Measurements from ENCODE around the gene WDR81. TPM values are rescaled to one million over a fixed set of nuclear protein-coding genes. Genes with fewer than 3 reads are reported as not detected.
"Not testable (repeated sequence)": the region's sequence is repeated elsewhere in the genome, so short reads cannot be mapped to it uniquely, and the experiment has no call there.

WDR81 gene
- polyA plus RNA-seq, 2 donors = 8.5 to 10.7 TPM

DNA sequence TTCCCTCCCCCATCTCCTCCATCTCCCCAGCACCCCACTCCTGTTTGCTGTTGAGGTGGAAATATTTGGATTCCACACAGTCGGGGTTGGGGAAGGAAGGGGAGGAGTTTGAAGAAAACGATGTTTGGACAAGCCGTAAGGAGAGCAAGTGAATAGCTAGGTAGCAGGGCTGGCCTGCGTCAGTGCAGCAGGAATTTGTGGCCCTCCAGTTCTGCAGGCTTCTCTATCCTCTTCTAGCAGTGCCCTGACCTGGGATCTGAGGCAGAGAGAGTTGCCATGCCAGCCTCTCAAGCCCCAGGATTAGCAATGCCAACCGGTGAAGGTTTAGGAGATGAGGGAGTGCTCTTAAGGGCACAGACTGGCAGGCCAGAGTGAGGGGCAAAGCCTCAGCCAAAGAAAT is 26.8 kb upstream of the WDR81 start:
- WGBS, 2 donors = 46 to 51% methylated on average over 5 of the region's 5 CpGs
- H3K27ac ChIP-seq (ENCODE audit: low read depth in 2 of 2, low read length in 1 of 2) = no peak overlapping the region
- H3K4me3 ChIP-seq (ENCODE audit: low read depth in 1 of 2, low read length in 2 of 2) = no peak overlapping the region

DNA sequence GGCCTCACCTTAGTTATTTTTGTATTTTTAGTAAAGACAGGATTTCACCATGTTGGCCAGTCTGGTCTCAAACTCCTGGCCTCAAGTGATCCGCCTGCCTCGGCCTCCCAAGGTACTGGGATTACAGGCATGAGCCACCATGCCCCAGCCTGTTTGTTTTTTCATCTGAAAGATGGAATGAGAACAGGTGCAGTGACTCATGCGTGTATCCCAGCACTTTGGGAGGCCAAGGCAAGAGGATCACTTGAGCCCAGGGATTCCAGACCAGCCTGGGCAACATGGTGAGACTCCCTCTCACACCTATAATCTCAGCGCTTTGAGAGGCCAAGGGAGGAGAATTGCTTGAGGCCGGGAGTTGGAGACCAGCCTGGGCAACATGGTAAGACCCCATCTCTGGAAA is 24.6 kb upstream of the WDR81 start:
- H3K36me3 ChIP-seq (ENCODE audit: control insufficient read depth in 2 of 2, insufficient read depth in 2 of 2, low read length in 1 of 2); H3K27ac ChIP-seq (ENCODE audit: low read depth in 2 of 2, low read length in 1 of 2); H3K9me3 ChIP-seq (ENCODE audit: control insufficient read depth in 2 of 2, insufficient read depth in 1 of 2, low read depth in 1 of 2, low read length in 1 of 2); H3K27me3 ChIP-seq (ENCODE audit: control insufficient read depth in 1 of 2, insufficient read depth in 2 of 2, low read length in 2 of 2); H3K4me1 ChIP-seq (ENCODE audit: control insufficient read depth in 2 of 2, insufficient read depth in 2 of 2, low read length in 1 of 2); H3K4me3 ChIP-seq (ENCODE audit: low read depth in 1 of 2, low read length in 2 of 2): not testable (repeated sequence)
- 82 to 86% methylated on average over 5 of the region's 5 CpGs for WGBS, 2 donors

More for the DNA sequence above, 26.8 kb upstream of the WDR81 start:
- peaks cover 0 to 2% of the 10 kb centered on the region in 2 donors for H3K4me1 ChIP-seq (ENCODE audit: control insufficient read depth in 2 of 2, insufficient read depth in 2 of 2, low read length in 1 of 2)
- H3K36me3 ChIP-seq (ENCODE audit: control insufficient read depth in 2 of 2, insufficient read depth in 2 of 2, low read length in 1 of 2) = no peaks in the 10 kb centered on the region
- H3K27me3 ChIP-seq (ENCODE audit: control insufficient read depth in 1 of 2, insufficient read depth in 2 of 2, low read length in 2 of 2) = no peaks in the 10 kb centered on the region
- no peaks in the 10 kb centered on the region for H3K9me3 ChIP-seq (ENCODE audit: control insufficient read depth in 2 of 2, insufficient read depth in 1 of 2, low read depth in 1 of 2, low read length in 1 of 2)

DNA sequence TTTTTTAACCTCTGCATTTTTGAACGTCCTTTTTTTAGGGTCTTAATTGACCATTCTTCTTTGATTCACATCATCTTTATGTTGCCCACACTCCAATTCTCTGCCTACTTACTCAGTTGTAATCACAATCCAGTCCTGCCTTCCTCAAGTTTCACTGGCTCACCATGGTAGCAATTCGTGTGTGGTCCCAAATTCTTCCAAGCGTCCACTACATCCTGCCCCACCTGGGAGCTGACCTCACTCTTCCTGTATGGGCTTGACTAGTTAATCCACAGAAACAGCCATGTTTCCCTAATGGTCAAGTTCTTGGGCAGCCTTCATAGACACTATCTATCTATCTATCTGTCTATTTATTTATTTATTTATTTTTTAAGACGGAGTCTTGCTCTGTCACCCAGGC is 21.4 kb upstream of the WDR81 start:
- Histone ChIP-seq H3K27me3 (ENCODE audit: control insufficient read depth in 1 of 2, insufficient read depth in 2 of 2, low read length in 2 of 2) (no peaks in the 10 kb centered on the region), H3K27ac (ENCODE audit: low read depth in 2 of 2, low read length in 1 of 2) (no peak overlapping the region), H3K36me3 (ENCODE audit: control insufficient read depth in 2 of 2, insufficient read depth in 2 of 2, low read length in 1 of 2) (no peaks in the 10 kb centered on the region), H3K9me3 (ENCODE audit: control insufficient read depth in 2 of 2, insufficient read depth in 1 of 2, low read depth in 1 of 2, low read length in 1 of 2) (no peaks in the 10 kb centered on the region), H3K4me1 (ENCODE audit: control insufficient read depth in 2 of 2, insufficient read depth in 2 of 2, low read length in 1 of 2) (no peaks in the 10 kb centered on the region), H3K4me3 (ENCODE audit: low read depth in 1 of 2, low read length in 2 of 2) (no peak overlapping the region)
- 52 to 57% methylated on average over 4 of the region's 4 CpGs for WGBS, 2 donors

DNA sequence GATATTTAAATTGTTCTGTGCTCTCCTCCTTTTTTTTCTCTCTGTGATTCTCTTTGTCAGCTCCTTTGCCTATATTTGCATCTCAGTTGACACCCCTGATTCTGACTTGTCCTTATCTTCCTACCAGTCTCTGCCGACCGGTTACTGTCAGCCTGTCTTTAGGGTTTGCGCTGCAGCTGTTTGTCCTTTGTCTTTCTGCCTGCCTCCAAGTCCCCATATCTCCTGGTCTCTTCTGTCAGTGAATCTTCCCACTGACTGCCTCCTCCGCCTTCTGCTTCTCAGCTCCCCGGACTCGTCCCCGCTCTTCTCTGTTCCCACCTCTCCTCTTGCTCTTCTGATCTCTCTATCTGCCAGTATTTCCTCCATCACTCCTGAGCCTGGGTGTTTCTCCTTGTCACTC is 19.5 kb upstream of the WDR81 start:
- no peaks in the 10 kb centered on the region for H3K36me3 ChIP-seq (ENCODE audit: control insufficient read depth in 2 of 2, insufficient read depth in 2 of 2, low read length in 1 of 2)
- H3K4me3 ChIP-seq (ENCODE audit: low read depth in 1 of 2, low read length in 2 of 2) = no peak overlapping the region
- H3K27ac ChIP-seq (ENCODE audit: low read depth in 2 of 2, low read length in 1 of 2) = no peak overlapping the region
- H3K27me3 ChIP-seq (ENCODE audit: control insufficient read depth in 1 of 2, insufficient read depth in 2 of 2, low read length in 2 of 2) = no peaks in the 10 kb centered on the region
- H3K4me1 ChIP-seq (ENCODE audit: control insufficient read depth in 2 of 2, insufficient read depth in 2 of 2, low read length in 1 of 2) = peaks cover 0 to 2% of the 10 kb centered on the region in 2 donors
- no peaks in the 10 kb centered on the region for H3K9me3 ChIP-seq (ENCODE audit: control insufficient read depth in 2 of 2, insufficient read depth in 1 of 2, low read depth in 1 of 2, low read length in 1 of 2)
- 85 to 87% methylated on average over 7 of the region's 7 CpGs for WGBS, 2 donors

DNA sequence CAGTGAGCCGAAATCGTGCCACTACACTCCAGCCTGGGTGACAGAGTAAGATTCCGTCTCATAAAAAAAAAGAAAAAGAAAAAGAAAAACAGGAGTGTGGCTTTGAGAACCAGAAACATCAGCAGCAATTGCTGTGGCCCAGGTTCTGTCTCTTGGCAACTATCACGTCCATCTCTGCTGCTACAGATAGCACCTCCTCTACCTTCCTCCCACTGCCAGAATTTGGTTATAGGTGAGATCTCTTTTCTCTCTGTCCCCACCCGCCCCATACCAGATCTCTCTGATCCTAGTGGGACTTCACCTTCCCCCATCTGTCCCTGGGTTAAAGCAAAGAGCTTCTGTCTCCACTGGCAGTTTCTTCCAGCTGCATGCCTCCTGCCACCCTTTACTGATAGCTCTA is 17.4 kb upstream of the WDR81 start:
- H3K36me3 ChIP-seq (ENCODE audit: control insufficient read depth in 2 of 2, insufficient read depth in 2 of 2, low read length in 1 of 2) = peaks cover 0 to under 1% of the 10 kb centered on the region in 2 donors
- 91% methylated on average over 5 of the region's 5 CpGs for WGBS, 2 donors
- H3K9me3 ChIP-seq (ENCODE audit: control insufficient read depth in 2 of 2, insufficient read depth in 1 of 2, low read depth in 1 of 2, low read length in 1 of 2) = no peaks in the 10 kb centered on the region
- peaks cover 0 to 4% of the 10 kb centered on the region in 2 donors for H3K4me1 ChIP-seq (ENCODE audit: control insufficient read depth in 2 of 2, insufficient read depth in 2 of 2, low read length in 1 of 2)
- H3K27me3 ChIP-seq (ENCODE audit: control insufficient read depth in 1 of 2, insufficient read depth in 2 of 2, low read length in 2 of 2) = no peaks in the 10 kb centered on the region
- no peak overlapping the region for H3K4me3 ChIP-seq (ENCODE audit: low read depth in 1 of 2, low read length in 2 of 2)
- H3K27ac ChIP-seq (ENCODE audit: low read depth in 2 of 2, low read length in 1 of 2) = no peak overlapping the region

DNA sequence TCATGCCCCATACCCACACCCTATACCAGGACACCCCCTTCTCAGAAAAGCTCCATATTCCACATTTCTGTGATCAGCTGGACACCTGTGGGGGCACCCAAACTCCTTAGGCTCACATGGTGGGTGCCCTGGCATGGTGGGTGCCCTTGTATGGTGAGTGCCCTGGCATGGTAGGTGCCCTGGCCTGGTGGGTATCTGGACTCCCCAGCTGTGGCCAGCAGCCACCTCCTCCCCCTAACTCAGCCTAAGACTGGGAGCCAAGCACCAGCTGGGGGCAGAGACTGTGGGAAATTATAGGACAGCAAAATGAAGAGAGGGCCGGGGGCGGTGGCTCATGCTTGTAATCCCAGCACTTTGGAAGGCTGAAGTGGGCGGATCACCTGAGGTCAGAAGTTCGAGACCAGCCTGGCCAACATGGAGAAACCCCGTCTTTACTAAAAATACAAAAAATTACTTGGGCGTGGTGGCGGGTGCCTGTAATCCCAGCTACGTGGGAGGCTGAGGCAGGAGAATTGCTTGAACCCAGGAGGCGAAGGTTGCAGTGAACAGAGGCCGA is 15.6 kb upstream of the WDR81 start:
- H3K27ac ChIP-seq (ENCODE audit: low read depth in 2 of 2, low read length in 1 of 2); H3K9me3 ChIP-seq (ENCODE audit: control insufficient read depth in 2 of 2, insufficient read depth in 1 of 2, low read depth in 1 of 2, low read length in 1 of 2); H3K4me1 ChIP-seq (ENCODE audit: control insufficient read depth in 2 of 2, insufficient read depth in 2 of 2, low read length in 1 of 2); H3K4me3 ChIP-seq (ENCODE audit: low read depth in 1 of 2, low read length in 2 of 2); H3K27me3 ChIP-seq (ENCODE audit: control insufficient read depth in 1 of 2, insufficient read depth in 2 of 2, low read length in 2 of 2): not testable (repeated sequence)
- H3K36me3 ChIP-seq (ENCODE audit: control insufficient read depth in 2 of 2, insufficient read depth in 2 of 2, low read length in 1 of 2) = peaks cover 6 to 10% of the 10 kb centered on the region in 2 donors
- WGBS, 2 donors = 86 to 89% methylated on average over 10 of the region's 10 CpGs

DNA sequence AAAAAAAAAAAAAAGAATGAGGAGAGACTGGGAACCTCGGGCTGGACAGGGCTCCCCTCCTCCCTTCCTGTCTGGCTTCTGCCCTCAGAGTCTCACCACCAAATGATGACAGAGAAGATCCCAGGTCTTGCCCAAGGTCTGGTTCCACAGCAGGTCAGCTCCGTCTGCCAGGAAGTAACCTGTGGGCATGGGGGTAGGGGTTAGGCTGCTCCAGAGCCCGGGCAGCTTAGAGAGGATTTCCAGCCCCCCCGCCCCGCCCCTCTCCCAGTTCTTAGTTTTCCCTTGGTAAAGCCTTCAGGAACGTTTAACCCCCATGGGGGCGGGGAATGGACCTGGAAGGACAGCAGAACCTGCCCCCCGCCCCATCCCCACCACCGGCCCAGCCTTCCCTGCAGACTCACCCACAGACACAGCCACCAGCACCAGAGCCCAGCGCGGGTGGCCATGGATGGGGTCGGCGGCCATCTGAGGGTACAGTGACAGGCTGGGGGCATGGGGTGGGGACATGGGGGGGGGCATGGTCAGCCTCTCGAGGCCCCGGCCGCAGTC is 15.0 kb upstream of the WDR81 start:
- H3K27me3 ChIP-seq (ENCODE audit: control insufficient read depth in 1 of 2, insufficient read depth in 2 of 2, low read length in 2 of 2) = no peaks in the 10 kb centered on the region
- peak overlapping the region; percentile 54 to 73 for H3K4me3 ChIP-seq (ENCODE audit: low read depth in 1 of 2, low read length in 2 of 2)
- peaks cover 6 to 10% of the 10 kb centered on the region in 2 donors for H3K36me3 ChIP-seq (ENCODE audit: control insufficient read depth in 2 of 2, insufficient read depth in 2 of 2, low read length in 1 of 2)
- 6 to 8% methylated on average over 15 to 16 of the region's 16 CpGs for WGBS, 2 donors
- peak overlapping the region in 1 of 2 donors; percentile 85 for H3K27ac ChIP-seq (ENCODE audit: low read depth in 2 of 2, low read length in 1 of 2)
- no peaks in the 10 kb centered on the region for H3K9me3 ChIP-seq (ENCODE audit: control insufficient read depth in 2 of 2, insufficient read depth in 1 of 2, low read depth in 1 of 2, low read length in 1 of 2)
- H3K4me1 ChIP-seq (ENCODE audit: control insufficient read depth in 2 of 2, insufficient read depth in 2 of 2, low read length in 1 of 2) = peaks cover 3 to 9% of the 10 kb centered on the region in 2 donors

DNA sequence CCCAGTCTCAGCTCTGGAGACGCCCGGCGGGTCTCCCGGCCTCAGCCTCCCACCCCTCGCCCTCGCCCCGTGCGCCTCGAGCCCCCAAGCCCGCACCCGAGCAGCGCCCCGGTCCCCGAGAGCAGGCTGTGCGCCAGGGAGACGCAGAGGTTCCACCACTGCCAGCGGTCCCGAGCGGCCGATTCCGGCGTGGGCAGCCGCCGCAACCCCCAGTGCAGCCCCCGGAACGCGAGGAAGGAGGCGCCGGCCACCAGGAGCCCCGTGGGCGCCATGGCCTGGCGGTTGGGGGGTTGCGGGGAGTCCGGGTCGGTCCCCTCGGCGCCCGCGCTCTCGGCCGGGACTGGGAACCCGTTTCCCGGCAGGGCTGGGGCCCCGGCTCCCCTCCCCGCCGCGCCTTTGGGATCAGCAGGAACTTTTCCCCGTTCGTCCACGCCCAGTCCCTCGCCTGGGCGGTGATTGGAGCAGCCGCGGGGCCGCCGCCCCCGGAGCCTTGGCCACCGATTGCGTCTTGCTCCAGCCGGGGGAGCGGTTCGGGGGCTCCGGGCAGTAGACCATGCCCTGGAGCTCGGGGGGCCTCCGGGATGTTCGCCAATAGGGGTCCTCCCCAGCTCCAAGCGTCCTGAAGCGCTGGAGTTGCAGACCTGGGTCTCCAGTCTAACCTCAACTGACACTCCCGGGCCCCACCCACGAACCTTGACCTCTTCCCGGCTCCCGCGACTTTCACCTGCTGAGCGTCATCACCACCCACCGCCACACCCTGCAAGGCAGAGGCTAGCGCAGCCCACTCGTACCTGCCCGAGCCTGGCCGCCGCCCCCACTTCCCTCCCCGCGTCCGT is 14.3 kb upstream of the WDR81 start, which contains the start of gene TLCD2:
TLCD2 (minus strand) TSS at position 407 of the 836 bp plus-strand sequence; CDS start at position 272, 135 bp downstream.
- Histone ChIP-seq H3K27ac (ENCODE audit: low read depth in 2 of 2, low read length in 1 of 2) (peak within 1 kb of the TSS; percentile 85 to 94), H3K4me3 (ENCODE audit: low read depth in 1 of 2, low read length in 2 of 2) (peak within 1 kb of the TSS; percentile 54 to 73), H3K27me3 (ENCODE audit: control insufficient read depth in 1 of 2, insufficient read depth in 2 of 2, low read length in 2 of 2) (no peaks in the 10 kb centered on the region), H3K36me3 (ENCODE audit: control insufficient read depth in 2 of 2, insufficient read depth in 2 of 2, low read length in 1 of 2) (peaks cover 6 to 10% of the 10 kb centered on the region in 2 donors), H3K4me1 (ENCODE audit: control insufficient read depth in 2 of 2, insufficient read depth in 2 of 2, low read length in 1 of 2) (peaks cover 3 to 9% of the 10 kb centered on the region in 2 donors), H3K9me3 (ENCODE audit: control insufficient read depth in 2 of 2, insufficient read depth in 1 of 2, low read depth in 1 of 2, low read length in 1 of 2) (no peaks in the 10 kb centered on the region)
- 1% methylated on average over 64 to 83 of the region's 83 CpGs for WGBS, 2 donors

DNA sequence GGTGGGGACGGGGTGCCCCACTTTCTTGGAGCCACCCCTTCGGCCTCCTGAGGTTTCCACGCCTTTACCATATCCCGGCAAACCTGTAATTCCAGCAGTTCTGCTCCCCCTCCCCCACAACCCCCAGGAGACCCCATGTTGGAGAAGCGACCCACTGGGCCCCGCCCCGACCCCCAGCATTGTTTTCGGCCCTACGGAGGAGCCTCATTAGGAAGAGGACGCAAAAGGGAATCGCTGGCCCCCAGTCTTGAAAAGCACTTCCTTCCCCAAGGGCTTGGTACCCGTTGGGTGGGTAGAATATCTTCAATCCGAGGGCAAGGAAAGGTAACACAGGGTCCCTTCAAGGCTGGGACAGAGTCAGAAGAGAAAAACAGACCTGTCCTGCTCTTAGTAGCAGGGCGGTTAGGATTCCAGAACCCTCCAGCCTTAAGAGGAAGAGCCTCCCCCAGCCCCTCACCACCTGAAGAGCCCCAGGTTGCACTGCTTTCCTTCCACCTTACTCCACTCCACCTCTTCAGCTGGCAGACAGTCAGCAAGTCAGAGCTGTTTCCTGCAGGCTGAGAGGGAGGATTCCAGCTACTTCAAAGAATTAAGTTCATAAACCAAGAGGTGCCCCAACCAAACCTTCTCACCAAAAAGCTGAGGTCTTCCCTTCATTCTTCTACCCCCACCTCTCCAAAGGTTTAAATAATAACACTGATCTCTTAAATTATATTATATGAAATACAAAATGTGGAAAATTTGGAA is 13.5 kb upstream of the WDR81 start:
- Histone ChIP-seq H3K4me3 (ENCODE audit: low read depth in 1 of 2, low read length in 2 of 2) (peak overlapping the region; percentile 54 to 73), H3K4me1 (ENCODE audit: control insufficient read depth in 2 of 2, insufficient read depth in 2 of 2, low read length in 1 of 2) (peaks cover 3 to 9% of the 10 kb centered on the region in 2 donors), H3K36me3 (ENCODE audit: control insufficient read depth in 2 of 2, insufficient read depth in 2 of 2, low read length in 1 of 2) (peaks cover 6 to 10% of the 10 kb centered on the region in 2 donors), H3K27me3 (ENCODE audit: control insufficient read depth in 1 of 2, insufficient read depth in 2 of 2, low read length in 2 of 2) (no peaks in the 10 kb centered on the region), H3K27ac (ENCODE audit: low read depth in 2 of 2, low read length in 1 of 2) (peak overlapping the region; percentile 85 to 94), H3K9me3 (ENCODE audit: control insufficient read depth in 2 of 2, insufficient read depth in 1 of 2, low read depth in 1 of 2, low read length in 1 of 2) (no peaks in the 10 kb centered on the region)
- 29 to 33% methylated on average over 14 of the region's 14 CpGs for WGBS, 2 donors
